ENCODE data around the gene SRPX.

SRPX gene

DNA sequence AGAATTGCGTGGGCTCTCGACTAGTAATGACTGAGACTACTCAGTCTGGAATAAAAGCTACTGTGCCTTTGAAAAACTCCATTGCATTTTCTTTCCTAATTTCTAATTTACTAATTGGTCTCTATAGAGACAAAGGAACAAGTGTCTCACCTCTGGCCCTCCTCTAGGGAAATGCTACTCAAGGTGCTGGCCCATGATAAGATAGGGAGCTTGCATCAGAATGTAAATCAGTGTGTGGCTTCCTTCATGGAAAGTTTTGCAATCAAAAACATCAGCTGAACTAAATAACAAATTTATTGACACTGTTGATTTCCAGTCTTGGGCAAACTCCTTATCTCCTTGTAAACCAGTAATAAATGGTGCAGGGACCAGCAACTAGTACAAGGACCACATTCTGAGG, 81.8 kb downstream of the SRPX start:
- FAIRE-seq (no peak), DNase-seq (ENCODE audit: low spot score) (no peak)

DNA sequence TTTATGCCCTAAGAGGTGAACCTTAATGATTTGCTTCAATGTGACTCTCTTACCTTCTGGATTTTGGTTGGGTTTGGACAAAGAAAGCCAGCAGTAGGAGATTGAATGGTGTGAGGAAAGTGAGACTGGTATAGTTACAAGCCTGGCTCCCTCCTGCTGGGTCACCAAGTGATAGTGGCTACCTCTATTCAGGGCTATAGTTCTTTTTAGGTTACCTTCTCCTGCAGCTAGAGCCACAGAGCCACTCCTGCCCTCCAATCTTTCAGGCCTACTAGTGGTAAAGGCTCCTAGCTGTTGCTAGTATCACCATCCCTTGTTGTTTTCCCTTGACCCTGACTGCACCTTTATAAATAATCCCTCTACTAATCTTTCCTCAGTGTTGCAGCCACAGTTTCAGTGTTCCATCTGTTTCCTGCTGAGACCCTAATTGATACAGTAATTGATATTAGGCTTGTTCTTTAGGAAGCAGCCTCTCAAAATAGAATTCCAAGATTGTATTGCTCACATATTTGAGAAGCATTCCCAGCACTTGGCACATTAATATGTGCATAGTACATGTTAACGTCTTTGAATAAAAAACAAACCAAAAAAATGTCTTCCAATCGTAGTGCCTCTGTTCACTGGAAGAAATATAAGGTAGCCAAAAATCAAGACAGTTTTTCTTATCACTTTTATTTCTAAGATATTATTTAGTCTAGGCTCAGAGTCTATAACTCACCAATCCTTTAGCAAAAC, 82.3 kb downstream of the SRPX start:
- FAIRE-seq = no peak
- DNase-seq (ENCODE audit: low spot score) = no peak

DNA sequence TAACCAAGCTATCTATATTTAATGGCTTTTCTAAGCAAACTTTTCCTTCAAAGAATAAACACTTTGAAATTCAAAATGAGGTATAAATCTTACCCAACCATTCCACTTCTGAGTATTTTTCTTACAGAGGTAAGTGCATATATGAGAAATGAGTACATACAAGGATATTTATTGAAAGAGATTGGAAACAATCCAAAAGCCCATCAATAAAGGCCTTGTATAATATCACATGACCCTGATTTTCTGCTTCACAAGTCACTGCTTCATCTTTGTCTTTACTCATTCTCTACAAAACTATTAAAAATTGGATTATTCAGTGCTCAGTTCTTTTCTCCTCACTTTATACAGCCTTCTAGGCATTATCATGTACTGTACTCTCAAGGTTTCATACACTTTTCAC, 91.3 kb downstream of the SRPX start:
- no peak for FAIRE-seq

GRCh38 chrX:38127961-38128360, 92.7 kb downstream of the SRPX start:
- no peak for FAIRE-seq
- no peak for DNase-seq (ENCODE audit: low spot score)

More for the DNA sequence above, 91.3 kb downstream of the SRPX start:
- no peak for DNase-seq (ENCODE audit: low spot score)

GRCh38 chrX:38126179-38126578, 94.5 kb downstream of the SRPX start:
- FAIRE-seq (no peak), DNase-seq (ENCODE audit: low spot score) (no peak)

GRCh38 chrX:38124000-38124399, 96.7 kb downstream of the SRPX start:
- FAIRE-seq (no peak), DNase-seq (ENCODE audit: low spot score) (no peak)

DNA sequence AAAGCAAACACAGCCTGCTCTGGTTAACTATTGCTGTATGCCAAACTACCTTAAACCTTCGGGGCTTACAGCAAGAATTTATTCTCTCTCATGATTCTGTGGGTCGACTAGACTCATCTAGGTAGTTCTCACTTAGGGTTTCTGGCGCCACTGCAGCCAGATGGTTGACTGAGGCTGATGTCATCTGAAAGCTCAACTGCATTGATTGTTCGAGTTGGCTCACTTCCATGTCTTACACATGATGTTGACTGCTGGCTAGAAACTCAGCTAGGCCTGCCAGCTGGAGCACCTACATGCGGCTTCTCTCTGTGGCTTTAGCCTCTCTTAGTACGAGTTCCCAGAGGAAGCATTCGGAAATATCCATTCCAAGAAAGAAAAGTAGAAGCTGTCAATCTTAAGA, 103.2 kb downstream of the SRPX start:
- DNase-seq (ENCODE audit: low spot score) = no peak
- no peak for FAIRE-seq

- FAIRE-seq (no peak), DNase-seq (ENCODE audit: low spot score) (no peak)
Observed at GRCh38 chrX:38116706-38117105, 104.0 kb downstream of the SRPX start.

GRCh38 chrX:38112566-38112965, 108.1 kb downstream of the SRPX start:
- DNase-seq (ENCODE audit: low spot score) (no peak), FAIRE-seq (no peak)

DNA sequence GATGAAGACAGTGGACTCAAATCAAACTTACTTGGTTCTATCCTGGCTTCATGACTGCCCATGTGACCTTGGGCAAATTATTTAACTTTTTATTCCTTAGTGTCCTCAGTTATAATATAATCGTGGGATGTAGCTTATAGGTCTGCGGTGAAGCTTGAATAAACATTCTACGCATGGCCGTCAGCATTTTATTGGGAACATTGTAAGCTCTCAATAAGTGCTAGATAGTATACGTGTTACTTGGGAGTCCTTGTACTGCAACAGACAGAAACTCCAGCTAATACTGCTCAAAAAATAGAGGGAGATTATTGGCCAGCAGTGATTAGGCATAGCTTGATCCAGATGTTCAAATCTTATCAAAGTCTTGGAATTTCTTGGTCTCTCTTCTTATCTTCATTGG, 109.5 kb downstream of the SRPX start:
- FAIRE-seq = no peak
- no peak for DNase-seq (ENCODE audit: low spot score)

GRCh38 chrX:38110231-38110630, 110.4 kb downstream of the SRPX start:
- FAIRE-seq (no peak), DNase-seq (ENCODE audit: low spot score) (no peak)

- no peak for DNase-seq (ENCODE audit: low spot score)
Observed at GRCh38 chrX:38109042-38109898, 111.4 kb downstream of the SRPX start.

GRCh38 chrX:38108364-38108763, 112.3 kb downstream of the SRPX start:
- no peak for FAIRE-seq
- no peak for DNase-seq (ENCODE audit: low spot score)

More at GRCh38 chrX:38109042-38109898, 111.4 kb downstream of the SRPX start:
- no peak for FAIRE-seq

DNA sequence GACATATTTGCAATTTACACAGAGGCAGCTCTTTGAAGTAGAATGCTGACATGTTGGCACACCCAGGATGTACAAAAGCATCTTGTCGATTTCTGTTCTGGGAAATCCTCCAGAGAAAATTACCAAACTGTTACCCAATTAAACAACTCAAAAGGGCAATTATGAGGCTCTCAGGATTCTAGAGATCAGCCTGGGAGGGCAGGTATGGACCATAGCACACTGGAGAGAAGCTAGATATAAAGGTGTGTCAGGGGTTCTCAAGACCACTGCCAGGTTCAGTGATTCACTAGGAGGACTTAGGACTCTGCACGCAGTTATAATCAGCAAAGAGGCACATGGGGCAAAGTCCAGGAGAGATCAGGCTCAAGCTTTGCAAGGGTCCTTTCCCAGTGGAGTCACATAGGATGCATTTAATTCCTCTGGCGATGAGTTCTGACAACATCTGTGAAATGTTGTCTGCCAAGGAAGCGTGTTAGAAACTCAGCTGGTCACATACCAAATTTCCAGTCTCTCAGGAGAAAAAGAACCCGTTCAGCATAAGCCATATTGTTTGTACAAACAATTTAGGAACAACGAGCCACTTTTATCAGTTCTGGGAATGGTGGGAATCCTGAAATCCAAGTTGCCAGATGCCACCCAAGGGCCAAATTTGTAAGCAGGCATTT, 113.5 kb downstream of the SRPX start:
- DNase-seq (ENCODE audit: low spot score) = no peak
- FAIRE-seq = no peak

DNA sequence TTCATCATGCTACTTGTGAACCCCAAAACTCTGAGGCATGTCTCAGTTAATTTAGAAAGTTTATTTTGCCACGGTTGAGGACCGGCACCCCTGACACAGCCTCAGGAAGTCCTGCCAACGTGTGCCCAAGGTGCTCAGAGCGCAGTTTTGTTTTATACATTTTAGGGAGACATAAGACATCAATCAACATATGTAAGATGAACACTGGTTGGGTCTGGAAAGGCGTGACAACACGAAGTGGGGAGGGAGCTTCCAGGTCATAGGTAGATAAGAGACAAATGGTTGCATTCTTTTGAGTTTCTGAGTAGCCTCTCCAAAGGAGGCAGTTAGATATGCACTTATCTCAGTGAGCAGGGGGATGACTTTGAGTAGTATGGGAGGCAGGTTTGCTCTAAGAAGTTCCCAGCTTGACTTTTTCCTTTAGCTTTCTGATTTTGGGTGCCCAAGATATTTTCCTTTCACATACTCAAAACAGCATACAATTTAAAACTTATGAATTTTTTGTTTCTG, 115.4 kb downstream of the SRPX start:
- DNase-seq (ENCODE audit: low spot score) (no peak), FAIRE-seq (no peak)

GRCh38 chrX:38103857-38104812, 116.5 kb downstream of the SRPX start:
- DNase-seq (ENCODE audit: low spot score) = no peak
- no peak for FAIRE-seq

- DNase-seq (ENCODE audit: low spot score) = no peak
- no peak for FAIRE-seq
Observed at GRCh38 chrX:38102875-38103274, 117.8 kb downstream of the SRPX start.

DNA sequence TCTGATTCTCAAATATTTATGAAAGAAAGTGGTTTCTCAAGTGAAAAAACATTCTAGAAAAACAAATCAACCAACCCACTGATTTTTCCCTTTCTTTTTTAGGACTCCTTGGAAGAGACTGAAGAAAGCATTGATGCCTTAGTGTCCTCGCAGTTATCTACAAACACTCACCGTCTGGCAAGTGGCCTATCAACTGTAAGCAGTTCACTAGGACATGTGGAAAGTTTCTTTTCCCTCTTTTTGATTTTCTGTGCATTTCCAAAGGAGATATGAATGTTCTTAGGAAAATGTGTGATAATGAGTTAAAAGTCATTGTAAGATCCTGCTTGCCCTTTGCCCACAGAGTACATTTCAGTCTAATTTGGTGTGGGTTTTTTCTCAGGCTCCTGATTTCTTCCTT, 118.4 kb downstream of the SRPX start:
- FAIRE-seq (no peak), DNase-seq (ENCODE audit: low spot score) (no peak)

DNA sequence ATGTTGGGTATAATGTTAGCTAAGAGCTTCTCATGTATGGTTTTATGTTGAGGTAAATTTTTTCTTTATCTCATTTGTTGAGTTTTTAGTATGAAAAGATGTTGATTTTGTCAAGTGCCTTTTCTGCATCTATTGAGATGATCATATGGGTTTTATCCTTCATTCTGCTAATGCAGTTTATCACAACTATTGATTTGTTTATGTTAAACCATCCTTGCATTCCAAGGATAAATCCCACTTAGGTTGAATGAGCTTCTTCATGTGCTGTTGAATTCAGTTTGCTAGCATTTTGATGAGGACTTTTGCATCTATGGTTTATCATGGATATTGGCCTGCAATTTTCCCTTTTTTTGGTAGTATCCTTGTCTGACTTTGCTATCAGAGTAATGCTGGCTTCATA, 121.0 kb downstream of the SRPX start:
- DNase-seq (ENCODE audit: low spot score) (no peak), FAIRE-seq (no peak)
